Neuronal stem cell (in vitro differentiated cells): ENCODE data around the gene CCNQ.

Experiments used
- DNase-seq: peaks from one replicate; pipeline ENCODE4 v3.0.0-alpha.2; 2013; ENCODE audit warnings: low spot score
- H2AFZ ChIP-seq: one replicate; pipeline ENCODE4 v1.6.1; 2013; ENCODE audit warnings: mild to moderate bottlenecking, low read length, inconsistent platforms
- H2AK5ac ChIP-seq: 2 replicates; pipeline ENCODE4 v1.6.1; 2013; ENCODE audit warnings: low read depth, mild to moderate bottlenecking, inconsistent platforms, low read length, moderate library complexity, mixed read lengths
- H2BK120ac ChIP-seq: 2 replicates; pipeline ENCODE4 v1.6.1; 2013; ENCODE audit warnings: low read depth, mild to moderate bottlenecking, inconsistent platforms, low read length, moderate library complexity, mixed read lengths
- H2BK12ac ChIP-seq: one replicate; pipeline ENCODE4 v1.6.1; 2013; ENCODE audit warnings: low read length, inconsistent platforms
- H2BK15ac ChIP-seq: 2 replicates; pipeline ENCODE4 v1.6.1; 2013; ENCODE audit warnings: mild to moderate bottlenecking, low read length, inconsistent platforms, mixed read lengths
- H2BK5ac ChIP-seq: one replicate; pipeline ENCODE4 v1.6.1; 2013; ENCODE audit warnings: inconsistent platforms, mild to moderate bottlenecking, low read length, moderate library complexity
- H3K14ac ChIP-seq: one replicate; pipeline ENCODE4 v1.6.1; 2013; ENCODE audit warnings: low read length, inconsistent platforms
- H3K18ac ChIP-seq: 2 replicates; pipeline ENCODE4 v1.6.1; 2013; ENCODE audit warnings: low read length, inconsistent platforms
- H3K23ac ChIP-seq: 2 replicates; pipeline ENCODE4 v1.6.1; 2013; ENCODE audit warnings: low read depth, mild to moderate bottlenecking, mixed read lengths, low read length, inconsistent platforms; ENCODE audit not compliant: poor library complexity
- H3K27ac ChIP-seq: replicated peaks from 3 replicates; pipeline ENCODE4 v1.5.1; 2013; ENCODE audit warnings: low read length, inconsistent platforms
- H3K27me3 ChIP-seq, 3 experiments: 2 replicates each; pipeline ENCODE4 v1.6.1; 2013; ENCODE audit warnings: low read length in 3 of 3, mild to moderate bottlenecking in 2 of 3, inconsistent platforms in 1 of 3, low read depth in 1 of 3, mixed read lengths in 1 of 3, moderate library complexity in 1 of 3; ENCODE audit not compliant: control insufficient read depth in 3 of 3, insufficient read depth in 3 of 3
- H3K36me3 ChIP-seq, 2 donors: replicated peaks in 1 of 2; 2 replicates each; pipeline ENCODE4 v1.6.1; 2013; ENCODE audit warnings: low read length in 2 of 2; ENCODE audit not compliant: control insufficient read depth in 2 of 2, insufficient read depth in 2 of 2
- H3K4ac ChIP-seq: 2 replicates; pipeline ENCODE4 v1.6.1; 2013; ENCODE audit warnings: inconsistent platforms, mild to moderate bottlenecking, low read length, moderate library complexity
- H3K4me1 ChIP-seq, 2 donors: 1 replicate in 1 of 2; 2 replicates in 1 of 2; pipeline ENCODE4 v1.6.1; 2013; ENCODE audit warnings: low read length in 2 of 2, low read depth in 1 of 2; ENCODE audit not compliant: control insufficient read depth in 2 of 2, insufficient read depth in 1 of 2
- H3K4me2 ChIP-seq: one replicate; pipeline ENCODE4 v1.6.1; 2013; ENCODE audit warnings: mild to moderate bottlenecking, low read length, inconsistent platforms; ENCODE audit not compliant: insufficient read depth, poor library complexity, severe bottlenecking
- H3K4me3 ChIP-seq, 2 donors: 2 replicates each; pipeline ENCODE4 v1.5.1; 2013; ENCODE audit warnings: low read length in 2 of 2, mild to moderate bottlenecking in 2 of 2, inconsistent platforms in 1 of 2, moderate library complexity in 1 of 2
- H3K79me1 ChIP-seq: one replicate; pipeline ENCODE4 v1.6.1; 2013; ENCODE audit warnings: low read depth, mild to moderate bottlenecking, inconsistent platforms, low read length, moderate library complexity
- H3K9ac ChIP-seq: one replicate; pipeline ENCODE4 v1.6.1; 2013; ENCODE audit warnings: mild to moderate bottlenecking, low read depth, low read length, inconsistent platforms; ENCODE audit not compliant: poor library complexity
- H3K9me3 ChIP-seq, 2 donors: replicated peaks in 1 of 2; 2 replicates each; pipeline versions ENCODE3 to v1.6.1; 2013; ENCODE audit warnings: low read length in 2 of 2, mild to moderate bottlenecking in 2 of 2, inconsistent platforms in 1 of 2, low read depth in 1 of 2, mixed read lengths in 1 of 2, moderate library complexity in 1 of 2; ENCODE audit not compliant: control insufficient read depth in 2 of 2, insufficient read depth in 1 of 2
- H4K8ac ChIP-seq: one replicate; pipeline ENCODE4 v1.6.1; 2013; ENCODE audit warnings: low read depth, mild to moderate bottlenecking, inconsistent platforms, low read length, moderate library complexity
- H4K91ac ChIP-seq: one replicate; pipeline ENCODE4 v1.6.1; 2013; ENCODE audit warnings: low read length, low read depth, mild to moderate bottlenecking, inconsistent platforms; ENCODE audit not compliant: poor library complexity
- WGBS, 2 donors: extraction: QIAGEN DNeasy Blood & Tissue Kit; methylation state at CpG; one replicate each; pipeline ENCODE4 v1.1.7; 2013; ENCODE audit warnings: missing lambda C conversion rate in 2 of 2, mixed read lengths in 1 of 2; ENCODE audit not compliant: insufficient read length in 2 of 2, insufficient replicate concordance in 1 of 2; ENCODE audit errors: extremely low coverage in 2 of 2; 5-methylcytosine and 5-hydroxymethylcytosine counted together

CCNQ gene

DNA sequence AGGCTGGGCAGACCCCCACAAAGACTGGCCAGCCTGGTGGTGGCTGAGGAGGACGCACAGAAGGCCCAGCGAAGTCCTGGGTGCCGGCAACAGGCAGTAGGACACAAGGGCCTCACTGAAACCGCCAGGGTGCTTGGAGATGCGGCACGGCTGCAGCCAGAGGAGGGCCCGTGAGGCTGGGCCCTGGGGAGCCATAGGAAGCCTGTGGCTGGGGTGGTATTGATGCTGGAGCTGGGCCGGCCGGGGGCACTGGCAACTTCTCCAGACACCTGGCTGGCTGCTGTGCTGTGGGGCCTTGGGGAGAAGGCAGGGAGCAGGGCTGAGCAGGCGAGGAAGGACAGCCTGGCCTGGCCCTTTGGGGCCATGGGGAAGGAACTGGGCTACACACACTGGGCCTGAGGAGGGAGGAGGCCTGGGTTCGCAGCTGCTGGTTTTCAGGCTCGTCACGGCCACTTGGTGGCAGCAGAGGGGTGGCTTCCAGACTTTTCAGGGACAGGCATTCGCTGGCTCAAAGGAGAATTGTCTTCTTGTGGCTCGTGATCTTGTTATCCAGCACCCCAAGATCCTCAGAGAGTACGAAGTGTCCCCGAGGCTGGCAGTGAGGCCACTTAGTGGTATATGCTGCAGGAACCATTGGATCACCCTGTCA lies 44.3 kb downstream of the CCNQ start:
- no peak overlapping the region for H2BK120ac ChIP-seq
- no peak overlapping the region for H3K14ac ChIP-seq
- no peak overlapping the region for H3K18ac ChIP-seq
- H3K36me3 ChIP-seq = no peaks in the 10 kb centered on the region
- H3K27me3 ChIP-seq = peaks cover 0 to 66% (median 0%) of the 10 kb centered on the region in 3 experiments
- no peak overlapping the region for H3K4me2 ChIP-seq
- no peak overlapping the region for H3K4ac ChIP-seq
- H2BK12ac ChIP-seq = no peak overlapping the region
- H3K23ac ChIP-seq = no peak overlapping the region
- no peak overlapping the region for H2BK15ac ChIP-seq
- no peaks in the 10 kb centered on the region for H3K79me1 ChIP-seq
- H2AFZ ChIP-seq = peak overlapping the region; percentile 64
- H4K8ac ChIP-seq = no peak overlapping the region
- no peak overlapping the region for H3K9ac ChIP-seq
- peaks cover 0 to 4% of the 10 kb centered on the region in 2 donors for H3K4me1 ChIP-seq
- H2BK5ac ChIP-seq = no peak overlapping the region
- peak overlapping the region; percentile 84 for H2AK5ac ChIP-seq
- H3K27ac ChIP-seq = no peak overlapping the region
- WGBS, 2 donors = no CpG with 5 or more reads among the region's 17 CpGs
- H4K91ac ChIP-seq = no peak overlapping the region
- no peaks in the 10 kb centered on the region for H3K9me3 ChIP-seq
- H3K4me3 ChIP-seq = no peak overlapping the region
- peak; percentile 45 for DNase-seq

GRCh38 chrX:153551135-153551534 lies 47.8 kb downstream of the CCNQ start:
- H4K91ac ChIP-seq = no peak overlapping the region
- H2BK12ac ChIP-seq = no peak overlapping the region

DNA sequence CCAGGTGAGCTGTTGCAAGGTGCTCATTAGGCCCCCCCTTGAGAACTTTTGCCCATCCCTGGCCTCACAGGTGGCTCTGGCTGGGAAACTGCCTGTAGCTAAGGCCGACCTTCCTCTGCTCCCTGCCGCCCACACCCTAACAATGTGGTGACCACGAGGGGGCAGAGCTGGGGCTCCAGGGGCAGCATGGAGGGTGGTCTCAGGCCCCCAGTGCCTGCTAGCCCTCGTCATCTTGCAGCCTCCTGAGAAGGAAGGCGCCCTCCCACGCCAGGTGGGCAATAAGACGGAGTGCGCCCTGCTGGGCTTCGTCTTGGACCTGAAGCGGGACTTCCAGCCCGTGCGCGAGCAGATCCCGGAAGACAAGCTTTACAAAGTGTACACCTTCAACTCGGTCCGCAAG lies 49.1 kb downstream of the CCNQ start:
- no peak overlapping the region for H2BK12ac ChIP-seq
- DNase-seq = no peak
- H3K9ac ChIP-seq = no peak overlapping the region
- H3K23ac ChIP-seq = no peak overlapping the region
- H3K27me3 ChIP-seq = peaks cover 0 to 66% (median 0%) of the 10 kb centered on the region in 3 experiments
- no peak overlapping the region for H2BK5ac ChIP-seq
- no peak overlapping the region for H3K4me3 ChIP-seq
- no peak overlapping the region for H2AFZ ChIP-seq
- H4K91ac ChIP-seq = no peak overlapping the region
- no peak overlapping the region for H3K4me2 ChIP-seq
- H3K79me1 ChIP-seq = no peaks in the 10 kb centered on the region
- no peak overlapping the region for H2BK15ac ChIP-seq
- no peak overlapping the region for H3K4ac ChIP-seq
- H3K36me3 ChIP-seq = no peaks in the 10 kb centered on the region
- WGBS, 2 donors = no CpG with 5 or more reads among the region's 16 CpGs
- no peak overlapping the region for H2AK5ac ChIP-seq
- no peak overlapping the region for H4K8ac ChIP-seq
- H3K4me1 ChIP-seq = no peaks in the 10 kb centered on the region
- no peaks in the 10 kb centered on the region for H3K9me3 ChIP-seq
- H3K18ac ChIP-seq = no peak overlapping the region
- H2BK120ac ChIP-seq = no peak overlapping the region
- no peak overlapping the region for H3K14ac ChIP-seq
- H3K27ac ChIP-seq = no peak overlapping the region

More at GRCh38 chrX:153551135-153551534, 47.8 kb downstream of the CCNQ start:
- Histone ChIP-seq H3K27ac (no peak overlapping the region), H3K23ac (no peak overlapping the region), H2AFZ (no peak overlapping the region), H4K8ac (no peak overlapping the region), H3K9ac (no peak overlapping the region), H2BK15ac (no peak overlapping the region), H3K79me1 (no peaks in the 10 kb centered on the region), H2AK5ac (no peak overlapping the region), H2BK120ac (no peak overlapping the region), H3K36me3 (no peaks in the 10 kb centered on the region), H3K4me3 (no peak overlapping the region), H3K4me1 (peaks cover 0 to 4% of the 10 kb centered on the region in 2 donors), H3K9me3 (no peaks in the 10 kb centered on the region), H3K18ac (no peak overlapping the region), H3K4ac (no peak overlapping the region), H3K27me3 (peaks cover 0 to 71% (median 0%) of the 10 kb centered on the region in 3 experiments), H3K4me2 (no peak overlapping the region), H2BK5ac (no peak overlapping the region), H3K14ac (no peak overlapping the region)
- no CpG with 5 or more reads among the region's 5 CpGs for WGBS, 2 donors
- DNase-seq = no peak

DNA sequence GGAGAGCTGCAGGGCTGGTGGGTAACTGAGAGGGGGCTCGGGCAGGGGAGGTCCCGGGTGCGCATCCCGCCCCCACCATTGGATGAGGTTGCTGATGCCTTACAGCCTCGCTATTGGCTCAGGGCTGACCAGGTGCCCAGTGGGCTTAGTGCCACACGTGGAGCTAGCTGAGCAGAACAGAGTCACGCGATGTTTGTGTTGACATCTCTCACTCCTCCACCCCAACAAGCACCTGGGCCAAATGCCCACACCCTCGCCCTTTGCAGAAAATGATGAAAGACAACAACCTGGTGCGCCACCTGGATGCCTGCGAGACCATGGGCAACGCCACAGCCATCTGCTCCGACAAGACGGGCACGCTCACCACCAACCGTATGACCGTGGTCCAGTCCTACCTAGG lies 49.7 kb downstream of the CCNQ start:
- H2AK5ac ChIP-seq = no peak overlapping the region
- H3K4me2 ChIP-seq = no peak overlapping the region
- no peak overlapping the region for H3K4me3 ChIP-seq
- peaks cover 0 to 62% (median 0%) of the 10 kb centered on the region in 3 experiments for H3K27me3 ChIP-seq
- no peak overlapping the region for H2BK12ac ChIP-seq
- H4K8ac ChIP-seq = no peak overlapping the region
- no peaks in the 10 kb centered on the region for H3K9me3 ChIP-seq
- no peaks in the 10 kb centered on the region for H3K79me1 ChIP-seq
- H2BK15ac ChIP-seq = no peak overlapping the region
- H2AFZ ChIP-seq = no peak overlapping the region
- H3K9ac ChIP-seq = no peak overlapping the region
- no peaks in the 10 kb centered on the region for H3K36me3 ChIP-seq
- H3K27ac ChIP-seq = no peak overlapping the region
- H3K14ac ChIP-seq = no peak overlapping the region
- H2BK120ac ChIP-seq = no peak overlapping the region
- H2BK5ac ChIP-seq = no peak overlapping the region
- no peaks in the 10 kb centered on the region for H3K4me1 ChIP-seq
- H3K4ac ChIP-seq = no peak overlapping the region
- no CpG with 5 or more reads among the region's 17 CpGs for WGBS, 2 donors
- no peak for DNase-seq
- no peak overlapping the region for H3K18ac ChIP-seq
- no peak overlapping the region for H3K23ac ChIP-seq
- H4K91ac ChIP-seq = no peak overlapping the region
